NCI-H446 (cell line): ENCODE results near the gene EBI3.
A peak's percentile ranks its signal among the peaks of the same experiment; 100 is the strongest.
"Not testable (repeated sequence)": the region's sequence is repeated elsewhere in the genome, so short reads cannot be mapped to it uniquely, and the experiment has no call there.

Source experiments
- DNase-seq, 2 experiments: peaks; one replicate each; lab custom pipeline; 2025; lab: John Stamatoyannopoulos, UW

EBI3 gene

GRCh38 chr19:4278010-4278409, 48.7 kb downstream of the EBI3 start:
- no peak for DNase-seq

GRCh38 chr19:4278419-4279266, 49.3 kb downstream of the EBI3 start, which contains the start of gene SHD:
SHD (plus strand) TSS chr19:4279266; CDS start chr19:4280064, 798 bp downstream.
- no peak for DNase-seq

DNA sequence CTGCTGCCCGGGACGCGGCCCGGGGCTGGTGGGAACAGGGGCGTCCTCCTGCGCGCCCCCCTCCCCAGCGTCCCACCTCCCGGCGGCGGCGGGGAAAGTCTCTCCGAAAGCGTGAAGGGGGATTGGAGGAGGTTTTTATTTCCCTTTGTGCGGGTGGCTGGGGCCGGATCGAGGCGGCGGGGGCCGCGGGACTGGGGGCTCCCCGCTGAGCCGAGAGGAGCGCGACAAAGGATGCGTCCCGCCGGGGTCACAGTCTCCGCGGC, 49.9 kb downstream of the EBI3 start:
- DNase-seq: no peak

- no peak for DNase-seq
Observed at GRCh38 chr19:4279530-4280422, 50.5 kb downstream of the EBI3 start.

DNA sequence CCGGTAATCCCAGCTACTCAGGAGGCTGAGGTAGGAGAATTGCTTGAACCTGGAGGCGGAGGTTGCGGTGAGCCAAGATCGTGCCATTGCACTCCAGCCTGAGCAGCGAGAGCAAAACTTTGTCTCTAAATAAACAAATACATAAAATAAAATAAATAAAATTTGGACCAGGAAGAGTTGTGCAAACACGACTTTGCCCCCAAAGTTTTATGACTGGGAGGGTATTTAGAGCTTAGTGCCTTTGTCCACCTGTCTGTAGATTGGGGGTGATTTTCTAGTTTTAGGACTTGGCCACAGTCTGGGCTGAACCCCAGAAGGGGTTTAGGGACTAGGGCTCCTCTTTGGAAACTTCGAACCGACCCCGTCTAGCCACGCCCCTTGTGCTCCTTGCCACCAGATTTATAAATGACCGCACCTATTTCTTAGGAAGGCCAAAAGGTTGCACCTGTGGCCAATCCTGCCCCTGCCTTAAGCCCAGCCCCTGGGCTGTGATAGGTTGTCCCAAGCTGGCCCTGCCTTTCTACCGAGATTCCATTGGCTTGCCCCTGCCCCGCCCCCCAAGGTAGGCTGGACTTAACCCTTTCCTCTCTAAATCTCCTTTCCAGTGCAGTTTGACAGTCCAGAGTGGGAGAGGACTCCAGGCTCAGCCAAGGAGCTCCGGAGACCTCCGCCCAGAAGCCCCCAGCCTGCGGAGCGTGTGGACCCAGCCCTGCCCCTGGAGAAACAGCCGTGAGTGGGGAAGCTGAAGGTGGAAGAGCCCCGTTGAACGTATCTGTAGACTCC, 55.0 kb downstream of the EBI3 start:
- DNase-seq: peak in 1 of 2 experiments; percentile 31

- DNase-seq: no peak
Observed at GRCh38 chr19:4284974-4285373, 55.7 kb downstream of the EBI3 start.

DNA sequence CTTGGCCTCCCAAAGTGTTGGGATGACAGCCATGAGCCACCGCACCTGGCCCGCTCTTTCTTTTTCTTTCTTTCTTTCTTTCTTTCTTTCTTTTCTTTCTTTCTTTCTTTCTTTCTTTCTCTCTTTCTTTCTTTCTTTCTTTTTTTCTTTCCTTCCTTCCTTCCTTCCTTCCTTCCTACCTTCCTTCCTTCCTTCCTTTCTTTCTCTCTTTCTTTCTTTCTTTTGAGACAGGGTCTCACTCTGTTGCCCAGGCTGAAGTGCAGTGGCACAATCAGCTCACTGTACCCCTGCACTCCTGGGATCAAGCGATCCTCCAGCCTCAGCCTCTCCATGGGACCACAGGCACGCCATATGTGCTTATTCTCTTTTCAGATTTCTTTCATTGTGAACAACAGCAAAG, 56.8 kb downstream of the EBI3 start:
- DNase-seq: not testable (repeated sequence)
